NB4 (cell line): ENCODE measurements around the gene CDK5R2.

ENCODE experiments used
- DNase-seq: peaks from one replicate; pipeline ENCODE4 v3.0.0; 2010; ENCODE audit warnings: low read depth
- H3K4me3 ChIP-seq: one replicate; pipeline ENCODE4 v1.5.1; 2011; ENCODE audit warnings: mild to moderate bottlenecking, low read depth, low read length, moderate library complexity
- CTCF ChIP-seq: IDR thresholded peaks from one replicate; pipeline ENCODE4 v1.5.1; 2012; ENCODE audit warnings: low read depth, low read length
- MAX ChIP-seq: IDR thresholded peaks from 2 replicates; pipeline ENCODE4 v1.6.1; 2011; ENCODE audit warnings: low read depth, low read length
- MYC ChIP-seq: IDR thresholded peaks from 2 replicates; pipeline ENCODE4 v1.6.1; 2011; ENCODE audit warnings: low read depth, low read length
- POLR2A ChIP-seq: IDR thresholded peaks from 2 replicates; pipeline ENCODE4 v1.6.1; 2011; ENCODE audit warnings: mild to moderate bottlenecking; ENCODE audit not compliant: insufficient read length; ENCODE audit errors: extremely low read depth

The CDK5R2 gene

GRCh38 chr2:218981390-218981880 is 22.0 kb downstream of the CDK5R2 start:
- TF ChIP-seq CTCF: no peak
- H3K4me3 ChIP-seq: no peak overlapping the region
- DNase-seq: peak; percentile 44

GRCh38 chr2:218981881-218982585 is 22.6 kb downstream of the CDK5R2 start:
- no peak overlapping the region for H3K4me3 ChIP-seq
- no peak for TF ChIP-seq MYC
- TF ChIP-seq CTCF: no peak
- no peak for TF ChIP-seq MAX
- TF ChIP-seq POLR2A: no peak
- DNase-seq: peak; percentile 53

GRCh38 chr2:218982586-218983262 is 23.3 kb downstream of the CDK5R2 start:
- no peak overlapping the region for H3K4me3 ChIP-seq
- TF ChIP-seq MAX (no peak), MYC (no peak), POLR2A (no peak), CTCF (no peak)
- DNase-seq: no peak

- no peak for TF ChIP-seq POLR2A
- no peak for TF ChIP-seq MAX
- TF ChIP-seq CTCF: no peak
- TF ChIP-seq MYC: no peak
- H3K4me3 ChIP-seq: no peak overlapping the region
- DNase-seq: no peak
These were observed 23.9 kb downstream of the CDK5R2 start for GRCh38 chr2:218983263-218983933.

GRCh38 chr2:218983934-218984238 is 24.4 kb downstream of the CDK5R2 start:
- DNase-seq: no peak
- TF ChIP-seq POLR2A (no peak), MYC (no peak), MAX (no peak), CTCF (no peak)
- H3K4me3 ChIP-seq: no peak overlapping the region
